T-cell (primary cell): ENCODE measurements around the gene ZFPM1. TPM values are rescaled to one million over a fixed set of nuclear protein-coding genes. Genes with fewer than 3 reads are reported as not detected.

Experiments used
- ATAC-seq, 4 experiments: fragments of 200-7000 bp in 3 of 4; fragments of 150-1000 bp in 1 of 4; cut with Tn5 transposase; replicated peaks in 1 of 4; 1 replicate in 3 of 4; 2 replicates in 1 of 4; pipeline ENCODE4 v1.10.0; 2021; ENCODE audit warnings: moderate library complexity in 3 of 4, mild to moderate bottlenecking in 2 of 4, moderate number of reproducible peaks in 1 of 4
- CTCF ChIA-PET, 2 donors: fragments of 300-600 bp; sonication (Branson Sonifier 250); formaldehyde crosslinking; loops; one replicate each; lab custom pipeline; 2022; ENCODE audit warnings: antibody characterized with exemption in 2 of 2; lab: Charles Lee
- POLR2A ChIA-PET, 2 donors: fragments of 300-600 bp; sonication (Branson Sonifier 250); formaldehyde crosslinking; loops; one replicate each; lab custom pipeline; 2022; ENCODE audit warnings: antibody characterized with exemption in 2 of 2; lab: Charles Lee
- DNase-seq, 35 experiments: peaks; one replicate each; pipeline versions ENCODE4 v3.0.0 to v3.0.0-alpha.2; 2013 to 2023
- H3K27ac ChIP-seq: one replicate; pipeline ENCODE4 v1.5.1; 2013; ENCODE audit warnings: low read length
- H3K27me3 ChIP-seq, 2 experiments: replicated peaks in 1 of 2; 1 replicate in 1 of 2; 2 replicates in 1 of 2; pipeline versions ENCODE4 v1.6.1 to v1.7.0; 2013; ENCODE audit warnings: low read length in 1 of 2, mixed read lengths in 1 of 2; ENCODE audit not compliant: control insufficient read depth in 2 of 2, insufficient read depth in 2 of 2; ENCODE audit errors: extremely low read depth in 1 of 2
- H3K36me3 ChIP-seq, 2 donors: 1 replicate in 1 of 2; 2 replicates in 1 of 2; pipeline versions ENCODE4 v1.6.1 to v1.7.0; 2013; ENCODE audit warnings: low read length in 1 of 2; ENCODE audit not compliant: control insufficient read depth in 2 of 2, insufficient read depth in 1 of 2; ENCODE audit errors: extremely low read depth in 1 of 2
- H3K4me1 ChIP-seq, 2 experiments: 1 replicate in 1 of 2; 2 replicates in 1 of 2; pipeline versions ENCODE4 v1.6.1 to v1.7.0; 2013; ENCODE audit warnings: low read length in 2 of 2, mixed read lengths in 1 of 2; ENCODE audit not compliant: insufficient read depth in 2 of 2, control insufficient read depth in 1 of 2; ENCODE audit errors: extremely low read depth in 1 of 2
- H3K4me3 ChIP-seq, 2 donors: 1 replicate in 1 of 2; 2 replicates in 1 of 2; pipeline versions ENCODE4 v1.5.1 to v1.7.0; 2013; ENCODE audit warnings: mild to moderate bottlenecking in 2 of 2, low read length in 1 of 2, moderate library complexity in 1 of 2; ENCODE audit not compliant: control insufficient read depth in 1 of 2; ENCODE audit errors: extremely low read depth in 1 of 2
- H3K9me3 ChIP-seq: 2 replicates; pipeline ENCODE4 v1.7.0; 2013
- H3K27ac Mint-ChIP-seq, 2 donors: one replicate each; pipeline ENCODE4 v1.8.0; 2020 to 2021; ENCODE audit warnings: mild to moderate bottlenecking in 2 of 2, mixed read lengths in 2 of 2
- H3K27me3 Mint-ChIP-seq, 2 donors: one replicate each; pipeline ENCODE4 v1.8.0; 2021 to 2022; ENCODE audit warnings: mixed read lengths in 2 of 2
- H3K36me3 Mint-ChIP-seq: one replicate; pipeline ENCODE4 v1.8.0; 2021; ENCODE audit warnings: mixed read lengths
- H3K4me1 Mint-ChIP-seq, 3 donors: one replicate each; pipeline ENCODE4 v1.8.0; 2020 to 2022; ENCODE audit warnings: mixed read lengths in 3 of 3, mild to moderate bottlenecking in 1 of 3
- H3K4me3 Mint-ChIP-seq, 3 donors: one replicate each; pipeline ENCODE4 v1.8.0; 2020 to 2022; ENCODE audit warnings: mild to moderate bottlenecking in 3 of 3, mixed read lengths in 3 of 3, moderate library complexity in 3 of 3
- H3K9me3 Mint-ChIP-seq, 3 donors: one replicate each; pipeline ENCODE4 v1.8.0; 2020 to 2022; ENCODE audit warnings: mixed read lengths in 3 of 3
- WGBS: methylation state at CpG from one replicate; pipeline ENCODE4 v1.1.5; 2013; ENCODE audit warnings: missing lambda C conversion rate; ENCODE audit not compliant: insufficient coverage; 5-methylcytosine and 5-hydroxymethylcytosine counted together
- total RNA-seq, 35 experiments: library from RNA in 6 of 35; stranded (reverse) in 6 of 35; fragments of 120-200 nt in 1 of 35; gene quantifications; one replicate each; pipeline versions ENCODE4 v1.2.1 to v1.2.4 and lab custom pipeline; 2013 to 2026

Gene ZFPM1
- total RNA-seq, 5 donors from 2014 or later (not counting 1 experiment from before 2014, with no cell fraction given) = 19.6 to 38.4 (median 33.1) TPM

DNA sequence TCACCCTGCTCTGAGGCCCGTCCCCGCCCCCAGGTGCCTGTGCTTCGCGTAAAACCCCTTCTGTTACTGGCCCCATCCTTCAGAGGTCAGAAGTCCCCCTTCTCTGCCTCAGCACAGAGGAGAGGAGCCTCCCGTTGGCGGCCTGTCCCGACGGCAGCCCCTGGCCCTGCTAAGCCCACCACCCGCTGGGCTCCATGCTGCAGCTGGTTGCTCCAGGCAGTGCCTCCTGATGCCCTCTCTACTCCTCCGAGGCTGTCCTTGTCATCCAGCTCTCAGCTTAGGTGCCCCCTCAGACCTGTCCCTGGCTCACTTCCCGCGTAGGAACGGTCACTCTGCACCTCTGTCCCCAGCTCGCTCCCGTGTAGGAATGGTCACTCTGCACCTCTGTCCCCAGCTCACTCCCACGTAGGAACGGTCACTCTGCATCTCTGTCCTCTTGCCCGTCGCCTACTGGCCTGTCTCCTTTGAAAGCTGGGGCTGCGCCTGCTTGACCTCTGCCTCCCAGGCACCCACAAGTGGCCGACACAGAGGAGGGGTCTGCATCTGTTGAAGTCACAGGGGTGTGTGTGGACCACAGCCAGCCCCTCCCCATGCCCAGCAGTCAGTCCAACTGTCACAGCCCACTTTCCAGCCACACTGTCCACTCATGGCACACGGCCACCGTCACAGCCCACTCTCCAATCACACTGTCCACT lies 85.4 kb downstream of the ZFPM1 start:
- CTCF ChIA-PET = no interaction called here
- POLR2A ChIA-PET = no interaction called here
- Histone ChIP-seq H3K4me3 (no peak overlapping the region), H3K4me1 (peaks cover 0 to 40% of the 10 kb centered on the region in 2 experiments), H3K27ac (no peak overlapping the region), H3K36me3 (peaks cover 0 to 3% of the 10 kb centered on the region in 2 donors), H3K27me3 (peaks cover 0 to 50% of the 10 kb centered on the region in 2 experiments), H3K9me3 (no peaks in the 10 kb centered on the region)
- Mint-ChIP-seq H3K9me3 (peaks cover 2 to 4% (median 3%) of the 10 kb centered on the region in 3 donors), H3K27ac (no peak overlapping the region), H3K4me1 (peaks cover 6 to 17% (median 10%) of the 10 kb centered on the region in 3 donors), H3K36me3 (peaks cover 4% of the 10 kb centered on the region), H3K4me3 (peak overlapping the region in 1 of 3 donors; percentile 21), H3K27me3 (peaks cover 0 to 11% of the 10 kb centered on the region in 2 donors)
- no peak for ATAC-seq
- no peak for DNase-seq
- 67% methylated on average over 17 of the region's 23 CpGs for WGBS

DNA sequence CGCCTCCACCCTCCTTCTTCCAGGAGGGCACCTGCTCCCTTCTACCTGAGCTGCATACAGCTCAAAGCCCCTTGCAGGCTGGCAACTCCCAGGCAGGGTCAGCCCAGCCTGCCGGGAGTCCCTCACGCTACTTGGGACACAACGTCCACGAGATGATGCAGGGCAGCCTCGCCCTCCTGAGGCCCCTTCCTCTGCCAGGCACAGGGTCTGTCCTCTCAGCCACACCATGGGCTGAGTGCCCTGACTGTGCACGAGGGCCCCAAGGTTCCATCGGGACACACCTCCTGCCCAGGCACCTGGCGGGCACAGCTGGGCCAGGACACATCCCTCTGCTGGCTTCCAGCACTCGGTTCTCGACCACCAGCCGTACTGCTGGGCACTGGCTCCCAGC lies 86.2 kb downstream of the ZFPM1 start:
- Histone ChIP-seq H3K36me3 (peaks cover 0 to 3% of the 10 kb centered on the region in 2 donors), H3K4me1 (peaks cover 0 to 40% of the 10 kb centered on the region in 2 experiments), H3K27ac (no peak overlapping the region), H3K27me3 (peaks cover 0 to 56% of the 10 kb centered on the region in 2 experiments), H3K9me3 (no peaks in the 10 kb centered on the region), H3K4me3 (peak overlapping the region in 1 of 2 donors; percentile 39)
- ChIA-PET POLR2A (no interaction called here), CTCF (interaction anchor here in 1 of 2 donors (0.5 kb wide), 1 partner anchor 22 kb away, joined by 3 read pairs; no protein-coding TSS in a partner anchor)
- no peak overlapping the region for H3K27ac Mint-ChIP-seq
- DNase-seq (no peak), ATAC-seq (no peak)
- H3K9me3 Mint-ChIP-seq = peaks cover 4 to 7% (median 6%) of the 10 kb centered on the region in 3 donors
- H3K4me3 Mint-ChIP-seq = no peak overlapping the region
- peaks cover 0 to 11% of the 10 kb centered on the region in 2 donors for H3K27me3 Mint-ChIP-seq
- H3K4me1 Mint-ChIP-seq = peaks cover 6 to 17% (median 10%) of the 10 kb centered on the region in 3 donors
- WGBS = 67% methylated on average over 12 of the region's 12 CpGs
- H3K36me3 Mint-ChIP-seq = peaks cover 5% of the 10 kb centered on the region

DNA sequence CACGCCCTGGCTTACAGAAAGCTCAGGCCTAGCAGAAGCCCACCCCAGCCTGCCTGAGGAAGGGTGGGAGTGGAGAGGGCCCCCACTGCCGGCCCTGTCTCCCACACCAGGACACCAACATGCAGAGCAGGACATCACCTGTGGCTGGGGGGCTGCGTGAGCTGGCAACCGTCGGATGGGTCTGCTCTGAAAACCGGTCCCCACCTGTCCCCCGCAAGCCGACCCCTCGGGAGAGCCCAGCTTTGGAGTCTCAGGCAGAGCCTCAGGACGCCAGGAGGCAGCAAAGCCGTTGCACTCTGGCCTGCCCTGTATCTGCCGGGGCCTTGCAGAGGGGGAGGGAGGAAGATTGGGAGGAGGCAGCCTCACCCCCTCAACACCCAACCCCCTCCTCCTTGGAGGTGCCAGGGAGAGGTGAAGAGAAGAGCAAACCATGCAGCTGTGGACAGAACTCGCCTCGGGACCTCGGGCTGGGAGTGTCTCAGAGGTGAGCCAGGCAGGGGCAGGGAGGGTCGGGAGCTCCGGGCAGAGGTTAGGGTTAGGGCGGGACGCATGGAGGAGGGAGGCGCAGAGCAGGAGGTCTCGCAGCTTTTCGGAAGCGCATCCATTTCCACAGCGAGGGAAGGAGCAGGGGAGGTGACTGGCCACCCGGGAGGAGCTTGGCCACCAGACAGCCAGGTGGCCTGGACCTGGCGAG lies 86.7 kb downstream of the ZFPM1 start:
- Mint-ChIP-seq H3K9me3 (peaks cover 4 to 7% (median 6%) of the 10 kb centered on the region in 3 donors), H3K27me3 (peaks cover 0 to 11% of the 10 kb centered on the region in 2 donors), H3K4me1 (peaks cover 6 to 15% (median 10%) of the 10 kb centered on the region in 3 donors), H3K27ac (no peak overlapping the region), H3K4me3 (no peak overlapping the region), H3K36me3 (peaks cover 5% of the 10 kb centered on the region)
- Histone ChIP-seq H3K27me3 (peaks cover 0 to 61% of the 10 kb centered on the region in 2 experiments), H3K4me1 (peaks cover 0 to 38% of the 10 kb centered on the region in 2 experiments), H3K4me3 (peak overlapping the region in 1 of 2 donors; percentile 39), H3K27ac (no peak overlapping the region), H3K9me3 (no peaks in the 10 kb centered on the region), H3K36me3 (peaks cover 0 to 3% of the 10 kb centered on the region in 2 donors)
- WGBS = 27% methylated on average over 13 of the region's 26 CpGs
- CTCF ChIA-PET = interaction anchor here in 1 of 2 donors (0.5 kb wide), 1 partner anchor 21 kb away, joined by 3 read pairs; no protein-coding TSS in a partner anchor
- DNase-seq (no peak), ATAC-seq (no peak)
- POLR2A ChIA-PET = no interaction called here

DNA sequence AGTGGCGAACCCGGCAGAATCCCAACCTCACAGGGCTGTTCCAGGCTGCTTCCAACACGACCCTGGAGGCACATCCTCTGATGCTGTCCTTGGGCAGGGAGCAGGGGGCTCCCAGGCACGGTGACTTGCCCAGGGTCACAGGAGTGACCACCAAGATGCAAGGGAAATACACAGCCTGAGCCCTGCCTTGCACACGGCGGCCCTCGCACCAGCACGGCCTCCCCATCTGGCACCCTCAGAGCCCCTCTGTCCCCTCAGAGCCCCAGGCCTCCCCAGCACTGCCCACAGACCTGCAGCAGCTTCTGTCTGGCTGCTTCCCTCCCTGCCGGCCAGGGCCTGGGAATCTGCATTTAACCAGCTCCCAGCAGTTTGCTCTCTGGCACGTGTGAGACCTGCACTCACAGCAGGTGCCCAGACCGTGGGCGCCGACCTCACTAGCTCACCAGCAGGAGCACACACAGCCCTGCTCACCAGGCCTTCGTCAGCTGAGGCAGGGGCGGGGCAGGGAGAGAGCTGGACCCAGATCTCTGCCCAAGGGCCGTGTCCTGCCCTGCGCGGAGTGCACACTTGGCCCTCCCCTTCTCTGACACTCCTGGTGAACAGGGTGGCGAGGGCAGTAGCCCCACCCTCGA lies 87.4 kb downstream of the ZFPM1 start:
- no peak for DNase-seq
- peaks cover 4 to 7% (median 6%) of the 10 kb centered on the region in 3 donors for H3K9me3 Mint-ChIP-seq
- H3K27me3 Mint-ChIP-seq = peaks cover 0 to 11% of the 10 kb centered on the region in 2 donors
- no peak for ATAC-seq
- H3K9me3 ChIP-seq = no peaks in the 10 kb centered on the region
- no peak overlapping the region for H3K27ac ChIP-seq
- peaks cover 0 to 68% of the 10 kb centered on the region in 2 experiments for H3K27me3 ChIP-seq
- H3K36me3 ChIP-seq = peaks cover 0 to 3% of the 10 kb centered on the region in 2 donors
- POLR2A ChIA-PET = no interaction called here
- no peak overlapping the region for H3K4me3 Mint-ChIP-seq
- H3K4me1 ChIP-seq = peaks cover 0 to 34% of the 10 kb centered on the region in 2 experiments
- peaks cover 6 to 10% (median 6%) of the 10 kb centered on the region in 3 donors for H3K4me1 Mint-ChIP-seq
- CTCF ChIA-PET = no interaction called here
- H3K36me3 Mint-ChIP-seq = peaks cover 5% of the 10 kb centered on the region
- WGBS = 56% methylated on average over 13 of the region's 20 CpGs
- H3K4me3 ChIP-seq = peak overlapping the region in 1 of 2 donors; percentile 39
- no peak overlapping the region for H3K27ac Mint-ChIP-seq

DNA sequence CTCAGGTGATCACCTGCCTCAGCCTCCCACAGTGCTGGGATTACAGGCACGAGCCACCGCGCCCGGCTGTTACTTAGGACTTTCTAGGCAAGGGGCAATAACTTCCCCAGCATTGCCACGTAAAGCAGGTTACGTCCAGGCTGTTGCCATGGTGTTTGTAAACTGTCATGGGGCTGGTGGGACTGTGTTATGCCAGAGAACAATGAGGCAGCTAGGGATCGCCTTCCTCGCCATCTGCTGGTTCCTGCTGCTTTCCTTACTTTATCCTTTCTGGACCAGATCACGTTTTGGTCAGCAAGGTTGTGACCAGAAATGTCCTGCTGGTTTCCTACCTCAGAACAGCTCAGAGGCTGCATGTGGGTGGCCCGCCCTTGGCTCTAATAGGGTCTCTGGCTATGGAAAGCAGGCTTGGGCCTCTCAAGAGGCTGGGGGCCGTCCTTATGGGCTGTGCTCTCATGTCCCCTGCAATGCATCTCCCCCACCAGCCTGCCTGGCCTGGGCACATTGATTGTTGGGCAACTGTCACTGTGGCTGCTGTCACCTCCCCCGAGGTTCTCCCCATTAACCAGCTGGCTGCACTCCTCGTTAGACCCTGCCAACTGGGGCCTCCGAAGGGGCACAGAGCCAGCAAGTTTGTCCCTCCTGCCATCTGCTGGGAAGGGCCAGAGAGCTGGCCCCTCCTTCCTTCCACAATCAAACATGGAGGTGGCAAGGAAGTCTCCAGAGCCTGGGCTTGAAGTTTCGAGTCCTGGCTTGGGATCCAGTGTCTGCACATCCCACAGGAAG lies 88.9 kb downstream of the ZFPM1 start:
- POLR2A ChIA-PET = no interaction called here
- H3K27ac ChIP-seq = no peak overlapping the region
- 81% methylated on average over 10 of the region's 15 CpGs for WGBS
- ATAC-seq (no peak), DNase-seq (no peak)
- H3K36me3 ChIP-seq = peaks cover 0 to 3% of the 10 kb centered on the region in 2 donors
- H3K9me3 Mint-ChIP-seq = peaks cover 4 to 7% (median 6%) of the 10 kb centered on the region in 3 donors
- peaks cover 0 to 82% of the 10 kb centered on the region in 2 experiments for H3K27me3 ChIP-seq
- peaks cover 0 to 2% (median 0%) of the 10 kb centered on the region in 3 donors for H3K4me1 Mint-ChIP-seq
- CTCF ChIA-PET = no interaction called here
- H3K27ac Mint-ChIP-seq = no peak overlapping the region
- peaks cover 0 to 11% of the 10 kb centered on the region in 2 donors for H3K27me3 Mint-ChIP-seq
- H3K36me3 Mint-ChIP-seq = peaks cover 5% of the 10 kb centered on the region
- no peaks in the 10 kb centered on the region for H3K9me3 ChIP-seq
- no peak overlapping the region for H3K4me3 Mint-ChIP-seq
- peaks cover 0 to 40% of the 10 kb centered on the region in 2 experiments for H3K4me1 ChIP-seq
- H3K4me3 ChIP-seq = no peak overlapping the region
